HEK293 (cell line): ENCODE measurements around the gene BRCC3.
A peak's percentile ranks its signal among the peaks of the same experiment; 100 is the strongest.

Experiments used
- CTCF ChIP-seq: fragments of 450-650 bp; formaldehyde crosslinking; IDR thresholded peaks from 2 replicates; pipeline ENCODE4 v1.5.1; 2016; ENCODE audit warnings: missing biosample characterization, missing genetic modification characterization
- GLIS1 ChIP-seq: fragments of 450-650 bp; formaldehyde crosslinking; IDR thresholded peaks from 2 replicates; pipeline ENCODE4 v1.5.1; 2016; ENCODE audit warnings: missing biosample characterization, missing genetic modification characterization
- GLIS2 ChIP-seq: fragments of 450-650 bp; formaldehyde crosslinking; IDR thresholded peaks from 2 replicates; pipeline ENCODE4 v1.5.1; 2016; ENCODE audit warnings: missing biosample characterization, missing genetic modification characterization
- KLF17 ChIP-seq: fragments of 450-650 bp; formaldehyde crosslinking; IDR thresholded peaks from 2 replicates; pipeline ENCODE4 v1.5.1; 2016; ENCODE audit warnings: missing biosample characterization, missing genetic modification characterization
- TCF7L2 ChIP-seq: IDR thresholded peaks from 2 replicates; pipeline ENCODE4 v1.6.1; 2011; ENCODE audit warnings: low read depth, mild to moderate bottlenecking, inconsistent platforms, low read length, moderate library complexity, borderline replicate concordance
- YY2 ChIP-seq: fragments of 450-650 bp; formaldehyde crosslinking; IDR thresholded peaks from 2 replicates; pipeline ENCODE4 v1.5.1; 2016; ENCODE audit warnings: missing biosample characterization, missing genetic modification characterization
- ZFHX2 ChIP-seq: fragments of 450-650 bp; formaldehyde crosslinking; conservative IDR thresholded peaks from 2 replicates; pipeline ENCODE4 v1.5.1; 2016; ENCODE audit warnings: missing biosample characterization, missing genetic modification characterization
- ZNF311 ChIP-seq: fragments of 450-650 bp; formaldehyde crosslinking; IDR thresholded peaks from 2 replicates; pipeline ENCODE4 v1.5.1; 2017; ENCODE audit warnings: missing biosample characterization, missing genetic modification characterization, borderline replicate concordance
- ZNF423 ChIP-seq: fragments of 450-650 bp; formaldehyde crosslinking; IDR thresholded peaks from 2 replicates; pipeline ENCODE4 v1.5.1; 2016; ENCODE audit warnings: missing biosample characterization, missing genetic modification characterization
- ZNF548 ChIP-seq: fragments of 450-650 bp; formaldehyde crosslinking; IDR thresholded peaks from 2 replicates; pipeline ENCODE4 v1.5.1; 2016; ENCODE audit warnings: missing biosample characterization, missing genetic modification characterization
- ZNF623 ChIP-seq: fragments of 450-650 bp; formaldehyde crosslinking; IDR thresholded peaks from 2 replicates; pipeline ENCODE4 v1.5.1; 2016; ENCODE audit warnings: missing biosample characterization, missing genetic modification characterization
- ZNF660 ChIP-seq: fragments of 450-650 bp; IDR thresholded peaks from 2 replicates; pipeline ENCODE4 v1.5.1; 2018; ENCODE audit warnings: missing biosample characterization, mild to moderate bottlenecking, missing genetic modification characterization
- ZNF701 ChIP-seq: fragments of 450-650 bp; formaldehyde crosslinking; IDR thresholded peaks from 2 replicates; pipeline ENCODE4 v1.5.1; 2016; ENCODE audit warnings: missing biosample characterization, missing genetic modification characterization
- ZNF785 ChIP-seq: fragments of 450-650 bp; formaldehyde crosslinking; IDR thresholded peaks from 2 replicates; pipeline ENCODE4 v1.5.1; 2016; ENCODE audit warnings: missing biosample characterization, missing genetic modification characterization
- TF ChIP-seq, protein P1 (sequence below): IDR thresholded peaks from 2 replicates; pipeline ENCODE4 v1.6.1; 2011; ENCODE audit warnings: mild to moderate bottlenecking, low read depth, low read length, borderline replicate concordance
- TF ChIP-seq, protein P2 (sequence below): fragments of 450-650 bp; IDR thresholded peaks from 2 replicates; pipeline ENCODE4 v1.5.1; 2018; ENCODE audit warnings: missing biosample characterization, mild to moderate bottlenecking, missing genetic modification characterization
- TF ChIP-seq, protein P3 (sequence below): fragments of 450-650 bp; formaldehyde crosslinking; IDR thresholded peaks from 2 replicates; pipeline ENCODE4 v1.5.1; 2016; ENCODE audit warnings: missing biosample characterization, missing genetic modification characterization
- TF ChIP-seq, protein P4 (sequence below): fragments of 450-650 bp; formaldehyde crosslinking; IDR thresholded peaks from 2 replicates; pipeline ENCODE4 v1.5.1; 2016; ENCODE audit warnings: missing biosample characterization, missing genetic modification characterization
- TF ChIP-seq, protein P5 (sequence below): fragments of 450-650 bp; formaldehyde crosslinking; IDR thresholded peaks from 2 replicates; pipeline ENCODE4 v1.5.1; 2016; ENCODE audit warnings: missing biosample characterization, missing genetic modification characterization, borderline replicate concordance

The BRCC3 gene

DNA sequence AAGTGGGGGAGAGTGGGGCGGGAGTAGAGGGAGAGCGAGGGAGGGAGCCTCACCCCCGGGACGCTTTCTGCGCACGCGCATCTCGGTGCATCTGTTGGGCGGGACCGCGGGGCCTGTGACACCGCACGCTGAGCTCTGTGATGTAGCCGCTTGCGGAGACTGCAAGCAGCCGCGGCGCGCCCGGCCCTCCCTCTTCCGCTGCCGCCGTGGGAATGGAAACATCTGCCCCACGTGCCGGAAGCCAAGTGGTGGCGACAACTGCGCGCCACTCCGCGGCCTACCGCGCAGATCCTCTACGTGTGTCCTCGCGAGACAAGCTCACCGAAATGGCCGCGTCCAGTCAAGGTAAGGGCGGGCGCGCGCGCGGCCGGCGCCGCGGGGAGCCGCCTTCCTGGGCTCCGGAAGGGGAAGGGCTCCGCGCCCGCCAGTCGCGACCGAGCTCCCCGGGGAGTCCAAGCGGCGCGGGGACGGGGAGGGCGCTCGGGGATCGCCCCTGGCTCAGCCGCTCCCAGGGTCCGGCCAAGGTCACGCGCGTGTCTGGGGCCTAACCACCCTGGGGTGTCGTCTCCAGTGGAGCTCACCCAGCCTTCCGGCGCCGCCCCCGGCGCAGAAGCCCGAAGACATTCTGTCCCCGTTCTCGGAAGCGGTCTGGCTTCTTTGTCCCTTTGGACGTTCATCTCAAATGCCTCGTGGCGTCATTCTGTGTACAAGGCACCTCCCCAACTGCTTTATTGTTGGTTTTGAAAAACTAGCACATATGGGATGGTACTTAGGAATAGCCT lies 44.4 kb upstream of the BRCC3 start, which contains the start of gene FUNDC2 (continued):
- no peak for TF ChIP-seq ZNF623
- TF ChIP-seq ZNF311 = no peak
- TF ChIP-seq, protein P1, sequence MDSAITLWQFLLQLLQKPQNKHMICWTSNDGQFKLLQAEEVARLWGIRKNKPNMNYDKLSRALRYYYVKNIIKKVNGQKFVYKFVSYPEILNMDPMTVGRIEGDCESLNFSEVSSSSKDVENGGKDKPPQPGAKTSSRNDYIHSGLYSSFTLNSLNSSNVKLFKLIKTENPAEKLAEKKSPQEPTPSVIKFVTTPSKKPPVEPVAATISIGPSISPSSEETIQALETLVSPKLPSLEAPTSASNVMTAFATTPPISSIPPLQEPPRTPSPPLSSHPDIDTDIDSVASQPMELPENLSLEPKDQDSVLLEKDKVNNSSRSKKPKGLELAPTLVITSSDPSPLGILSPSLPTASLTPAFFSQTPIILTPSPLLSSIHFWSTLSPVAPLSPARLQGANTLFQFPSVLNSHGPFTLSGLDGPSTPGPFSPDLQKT = peak; percentile 19; the same call in 1 of the 2 replicates
- no peak for TF ChIP-seq ZNF548 (tag by site-specific recombination)
- TF ChIP-seq YY2 (tag by site-specific recombination) = peak; percentile 63
- TF ChIP-seq, protein P2, sequence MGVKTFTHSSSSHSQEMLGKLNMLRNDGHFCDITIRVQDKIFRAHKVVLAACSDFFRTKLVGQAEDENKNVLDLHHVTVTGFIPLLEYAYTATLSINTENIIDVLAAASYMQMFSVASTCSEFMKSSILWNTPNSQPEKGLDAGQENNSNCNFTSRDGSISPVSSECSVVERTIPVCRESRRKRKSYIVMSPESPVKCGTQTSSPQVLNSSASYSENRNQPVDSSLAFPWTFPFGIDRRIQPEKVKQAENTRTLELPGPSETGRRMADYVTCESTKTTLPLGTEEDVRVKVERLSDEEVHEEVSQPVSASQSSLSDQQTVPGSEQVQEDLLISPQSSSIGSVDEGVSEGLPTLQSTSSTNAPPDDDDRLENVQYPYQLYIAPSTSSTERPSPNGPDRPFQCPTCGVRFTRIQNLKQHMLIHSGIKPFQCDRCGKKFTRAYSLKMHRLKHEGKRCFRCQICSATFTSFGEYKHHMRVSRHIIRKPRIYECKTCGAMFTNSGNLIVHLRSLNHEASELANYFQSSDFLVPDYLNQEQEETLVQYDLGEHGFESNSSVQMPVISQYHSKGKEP (tag by site-specific recombination) = 0 out of 2 replicates have a peak, but pooled peaks have one; percentile 27
- TF ChIP-seq, protein P3, sequence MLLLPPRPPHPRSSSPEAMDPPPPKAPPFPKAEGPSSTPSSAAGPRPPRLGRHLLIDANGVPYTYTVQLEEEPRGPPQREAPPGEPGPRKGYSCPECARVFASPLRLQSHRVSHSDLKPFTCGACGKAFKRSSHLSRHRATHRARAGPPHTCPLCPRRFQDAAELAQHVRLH = no peak; the same call in 1 of the 2 replicates
- peak; percentile 59 for TF ChIP-seq ZNF660 (tag by site-specific recombination)
- TF ChIP-seq ZNF701 = no peak
- TF ChIP-seq ZNF785 (tag by site-specific recombination) = no peak
- TF ChIP-seq ZFHX2 (tag by site-specific recombination) = peak; percentile 61; the same call in 1 of the 2 replicates
- peak; percentile 64 for TF ChIP-seq GLIS1 (tag by site-specific recombination)
- TF ChIP-seq, protein P4, sequence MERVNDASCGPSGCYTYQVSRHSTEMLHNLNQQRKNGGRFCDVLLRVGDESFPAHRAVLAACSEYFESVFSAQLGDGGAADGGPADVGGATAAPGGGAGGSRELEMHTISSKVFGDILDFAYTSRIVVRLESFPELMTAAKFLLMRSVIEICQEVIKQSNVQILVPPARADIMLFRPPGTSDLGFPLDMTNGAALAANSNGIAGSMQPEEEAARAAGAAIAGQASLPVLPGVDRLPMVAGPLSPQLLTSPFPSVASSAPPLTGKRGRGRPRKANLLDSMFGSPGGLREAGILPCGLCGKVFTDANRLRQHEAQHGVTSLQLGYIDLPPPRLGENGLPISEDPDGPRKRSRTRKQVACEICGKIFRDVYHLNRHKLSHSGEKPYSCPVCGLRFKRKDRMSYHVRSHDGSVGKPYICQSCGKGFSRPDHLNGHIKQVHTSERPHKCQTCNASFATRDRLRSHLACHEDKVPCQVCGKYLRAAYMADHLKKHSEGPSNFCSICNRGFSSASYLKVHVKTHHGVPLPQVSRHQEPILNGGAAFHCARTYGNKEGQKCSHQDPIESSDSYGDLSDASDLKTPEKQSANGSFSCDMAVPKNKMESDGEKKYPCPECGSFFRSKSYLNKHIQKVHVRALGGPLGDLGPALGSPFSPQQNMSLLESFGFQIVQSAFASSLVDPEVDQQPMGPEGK (tag by site-specific recombination) = peak; percentile 81
- peak; percentile 98 for TF ChIP-seq ZNF423
- peak; percentile 94 for TF ChIP-seq TCF7L2
- TF ChIP-seq, protein P5, sequence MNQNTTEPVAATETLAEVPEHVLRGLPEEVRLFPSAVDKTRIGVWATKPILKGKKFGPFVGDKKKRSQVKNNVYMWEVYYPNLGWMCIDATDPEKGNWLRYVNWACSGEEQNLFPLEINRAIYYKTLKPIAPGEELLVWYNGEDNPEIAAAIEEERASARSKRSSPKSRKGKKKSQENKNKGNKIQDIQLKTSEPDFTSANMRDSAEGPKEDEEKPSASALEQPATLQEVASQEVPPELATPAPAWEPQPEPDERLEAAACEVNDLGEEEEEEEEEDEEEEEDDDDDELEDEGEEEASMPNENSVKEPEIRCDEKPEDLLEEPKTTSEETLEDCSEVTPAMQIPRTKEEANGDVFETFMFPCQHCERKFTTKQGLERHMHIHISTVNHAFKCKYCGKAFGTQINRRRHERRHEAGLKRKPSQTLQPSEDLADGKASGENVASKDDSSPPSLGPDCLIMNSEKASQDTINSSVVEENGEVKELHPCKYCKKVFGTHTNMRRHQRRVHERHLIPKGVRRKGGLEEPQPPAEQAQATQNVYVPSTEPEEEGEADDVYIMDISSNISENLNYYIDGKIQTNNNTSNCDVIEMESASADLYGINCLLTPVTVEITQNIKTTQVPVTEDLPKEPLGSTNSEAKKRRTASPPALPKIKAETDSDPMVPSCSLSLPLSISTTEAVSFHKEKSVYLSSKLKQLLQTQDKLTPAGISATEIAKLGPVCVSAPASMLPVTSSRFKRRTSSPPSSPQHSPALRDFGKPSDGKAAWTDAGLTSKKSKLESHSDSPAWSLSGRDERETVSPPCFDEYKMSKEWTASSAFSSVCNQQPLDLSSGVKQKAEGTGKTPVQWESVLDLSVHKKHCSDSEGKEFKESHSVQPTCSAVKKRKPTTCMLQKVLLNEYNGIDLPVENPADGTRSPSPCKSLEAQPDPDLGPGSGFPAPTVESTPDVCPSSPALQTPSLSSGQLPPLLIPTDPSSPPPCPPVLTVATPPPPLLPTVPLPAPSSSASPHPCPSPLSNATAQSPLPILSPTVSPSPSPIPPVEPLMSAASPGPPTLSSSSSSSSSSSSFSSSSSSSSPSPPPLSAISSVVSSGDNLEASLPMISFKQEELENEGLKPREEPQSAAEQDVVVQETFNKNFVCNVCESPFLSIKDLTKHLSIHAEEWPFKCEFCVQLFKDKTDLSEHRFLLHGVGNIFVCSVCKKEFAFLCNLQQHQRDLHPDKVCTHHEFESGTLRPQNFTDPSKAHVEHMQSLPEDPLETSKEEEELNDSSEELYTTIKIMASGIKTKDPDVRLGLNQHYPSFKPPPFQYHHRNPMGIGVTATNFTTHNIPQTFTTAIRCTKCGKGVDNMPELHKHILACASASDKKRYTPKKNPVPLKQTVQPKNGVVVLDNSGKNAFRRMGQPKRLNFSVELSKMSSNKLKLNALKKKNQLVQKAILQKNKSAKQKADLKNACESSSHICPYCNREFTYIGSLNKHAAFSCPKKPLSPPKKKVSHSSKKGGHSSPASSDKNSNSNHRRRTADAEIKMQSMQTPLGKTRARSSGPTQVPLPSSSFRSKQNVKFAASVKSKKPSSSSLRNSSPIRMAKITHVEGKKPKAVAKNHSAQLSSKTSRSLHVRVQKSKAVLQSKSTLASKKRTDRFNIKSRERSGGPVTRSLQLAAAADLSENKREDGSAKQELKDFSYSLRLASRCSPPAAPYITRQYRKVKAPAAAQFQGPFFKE = no peak
- no peak for TF ChIP-seq CTCF (tag by site-specific recombination)
- TF ChIP-seq GLIS2 (tag by site-specific recombination) = peak; percentile 86
- TF ChIP-seq KLF17 (tag by site-specific recombination) = 0 out of 2 replicates have a peak, but pooled peaks have one; percentile 53
